HG02759 (cell line): Measurements from ENCODE around the gene CWF19L2.
"Not testable (repeated sequence)": the region's sequence is repeated elsewhere in the genome, so short reads cannot be mapped to it uniquely, and the experiment has no call there.

Source experiments
- ATAC-seq: cut with Tn5 transposase; IDR thresholded peaks from one replicate; pipeline ENCODE4 v1.9.1; 2021; ENCODE audit warnings: mild to moderate bottlenecking, moderate library complexity; ENCODE audit not compliant: unreplicated experiment

CWF19L2 gene

GRCh38 chr11:107457558-107458271 is at the start of gene CWF19L2:
Gene CWF19L2, minus strand, starts transcription at chr11:107457825. Its CDS starts 9 bp downstream, at chr11:107457816.
- peak; percentile 99 for ATAC-seq

- no peak for ATAC-seq
Measured at GRCh38 chr11:107505647-107506225, 48.1 kb upstream of the CWF19L2 start.

- ATAC-seq, result no peak
Measured at GRCh38 chr11:107504981-107505380, 47.4 kb upstream of the CWF19L2 start.

- no peak for ATAC-seq
Measured at GRCh38 chr11:107501713-107502112, 44.1 kb upstream of the CWF19L2 start.

GRCh38 chr11:107497371-107497770 is 39.7 kb upstream of the CWF19L2 start:
- ATAC-seq, result not testable (repeated sequence)

- no peak for ATAC-seq
Measured at GRCh38 chr11:107496011-107496410, 38.4 kb upstream of the CWF19L2 start.

GRCh38 chr11:107494055-107494454 is 36.4 kb upstream of the CWF19L2 start:
- no peak for ATAC-seq

- no peak for ATAC-seq
Measured at GRCh38 chr11:107493117-107493516, 35.5 kb upstream of the CWF19L2 start.

- ATAC-seq, result no peak
Measured at GRCh38 chr11:107490836-107491235, 33.2 kb upstream of the CWF19L2 start.

- no peak for ATAC-seq
Measured at GRCh38 chr11:107482234-107482633, 24.6 kb upstream of the CWF19L2 start.

- ATAC-seq, result no peak
Measured at GRCh38 chr11:107478922-107479321, 21.3 kb upstream of the CWF19L2 start.

- no peak for ATAC-seq
Measured at GRCh38 chr11:107477820-107478219, 20.2 kb upstream of the CWF19L2 start.

- ATAC-seq, result no peak
Measured at GRCh38 chr11:107473792-107474191, 16.2 kb upstream of the CWF19L2 start.

GRCh38 chr11:107472966-107473365 is 15.3 kb upstream of the CWF19L2 start:
- no peak for ATAC-seq

- no peak for ATAC-seq
Measured at GRCh38 chr11:107468596-107468995, 11.0 kb upstream of the CWF19L2 start.

- ATAC-seq, result no peak
Measured at GRCh38 chr11:107467696-107468095, 10.1 kb upstream of the CWF19L2 start.

- ATAC-seq, result not testable (repeated sequence)
Measured at GRCh38 chr11:107466275-107466866, 8.7 kb upstream of the CWF19L2 start.

GRCh38 chr11:107457205-107457557 is 444 bp downstream of the CWF19L2 start:
- peak; percentile 42 for ATAC-seq

GRCh38 chr11:107453594-107454286 is 3.9 kb downstream of the CWF19L2 start:
- ATAC-seq, result no peak

GRCh38 chr11:107446822-107447431 is 10.7 kb downstream of the CWF19L2 start:
- ATAC-seq, result no peak

GRCh38 chr11:107442715-107443215 is 14.9 kb downstream of the CWF19L2 start:
- ATAC-seq, result no peak
